ENCODE results near the gene ELFN1.
"Not testable (repeated sequence)": the region's sequence is repeated elsewhere in the genome, so short reads cannot be mapped to it uniquely, and the experiment has no call there.

The ELFN1 gene

GRCh38 chr7:1709281-1709680 is 39.2 kb downstream of the ELFN1 start:
- DNase-seq (ENCODE audit: low read depth in 2 of 2): no peak

- DNase-seq (ENCODE audit: low read depth in 2 of 2): no peak
These were observed 39.8 kb downstream of the ELFN1 start for GRCh38 chr7:1709900-1710299.

- DNase-seq (ENCODE audit: low read depth in 2 of 2): no peak
These were observed 40.9 kb downstream of the ELFN1 start for GRCh38 chr7:1710936-1711335.

GRCh38 chr7:1712907-1713501 is 42.9 kb downstream of the ELFN1 start:
- no peak for DNase-seq (ENCODE audit: low read depth in 2 of 2)

DNA sequence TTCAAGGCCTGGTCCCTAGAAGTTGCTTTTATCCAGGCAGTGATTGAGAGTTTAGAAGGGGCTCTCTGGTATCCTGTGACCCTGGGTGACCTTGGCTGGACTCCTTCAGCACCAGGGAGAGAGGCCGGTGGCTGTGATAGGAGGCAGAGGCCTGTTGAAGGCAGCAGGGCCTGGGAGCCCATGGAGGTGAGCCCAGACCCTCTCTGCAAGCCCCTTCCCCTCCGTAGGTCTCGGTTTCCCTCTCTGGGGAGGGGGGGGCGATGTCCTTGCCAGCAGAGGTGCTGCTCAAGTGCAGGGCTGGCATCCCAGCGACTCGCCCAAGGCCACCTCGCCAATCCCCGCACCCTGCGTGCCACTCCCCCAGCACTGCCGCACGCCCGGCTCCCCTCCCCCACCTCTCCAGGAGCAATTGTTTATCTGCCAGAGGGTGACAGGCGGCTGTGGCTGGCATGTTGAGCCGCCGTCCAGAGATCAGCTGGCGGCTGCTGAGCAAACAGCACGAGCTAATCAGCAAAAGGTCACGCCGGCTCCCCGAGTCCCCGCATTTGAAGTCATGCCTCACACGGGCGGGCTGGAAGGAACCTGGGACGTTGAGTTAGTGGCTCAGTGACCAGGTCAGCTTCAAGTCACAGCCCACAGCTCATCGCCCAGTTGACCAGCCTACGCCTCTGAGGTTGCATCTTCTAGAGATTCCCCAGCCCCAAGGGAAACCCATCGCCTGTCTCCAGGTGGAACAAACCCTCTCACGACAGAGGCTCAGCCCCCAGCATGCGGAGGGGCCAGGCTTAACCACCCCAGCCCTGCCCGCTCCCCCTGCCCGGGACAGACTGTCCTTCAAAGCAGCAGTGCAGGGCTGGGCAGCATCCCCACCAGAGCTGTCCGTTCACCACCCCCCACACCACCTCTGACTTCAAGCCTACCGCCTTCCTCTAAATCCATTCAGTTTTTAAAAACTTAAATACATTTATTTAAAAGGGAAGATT is 43.7 kb downstream of the ELFN1 start:
- no peak for DNase-seq (ENCODE audit: low read depth in 2 of 2)

GRCh38 chr7:1714583-1715330 is 44.7 kb downstream of the ELFN1 start:
- DNase-seq (ENCODE audit: low read depth in 2 of 2): no peak

DNA sequence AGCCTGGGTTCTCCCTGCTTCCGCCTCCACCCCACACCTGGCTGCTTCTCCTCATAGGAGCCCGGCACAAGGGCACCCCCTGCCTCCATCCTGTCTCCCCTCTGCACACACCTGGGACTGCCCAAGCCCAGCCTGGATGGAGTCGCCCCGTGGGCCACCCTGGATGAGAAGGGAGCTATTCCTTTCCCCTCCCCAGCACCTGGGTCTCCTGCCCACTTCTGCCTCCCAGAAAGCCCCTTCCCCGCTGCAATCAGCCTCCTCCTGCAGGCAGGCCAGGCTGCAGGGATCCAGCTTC is 45.2 kb downstream of the ELFN1 start:
- no peak for DNase-seq (ENCODE audit: low read depth in 2 of 2)

- DNase-seq (ENCODE audit: low read depth in 2 of 2): no peak
These were observed 45.6 kb downstream of the ELFN1 start for GRCh38 chr7:1715671-1716074.

- DNase-seq (ENCODE audit: low read depth in 2 of 2): no peak
These were observed 46.4 kb downstream of the ELFN1 start for GRCh38 chr7:1716263-1717094.

DNA sequence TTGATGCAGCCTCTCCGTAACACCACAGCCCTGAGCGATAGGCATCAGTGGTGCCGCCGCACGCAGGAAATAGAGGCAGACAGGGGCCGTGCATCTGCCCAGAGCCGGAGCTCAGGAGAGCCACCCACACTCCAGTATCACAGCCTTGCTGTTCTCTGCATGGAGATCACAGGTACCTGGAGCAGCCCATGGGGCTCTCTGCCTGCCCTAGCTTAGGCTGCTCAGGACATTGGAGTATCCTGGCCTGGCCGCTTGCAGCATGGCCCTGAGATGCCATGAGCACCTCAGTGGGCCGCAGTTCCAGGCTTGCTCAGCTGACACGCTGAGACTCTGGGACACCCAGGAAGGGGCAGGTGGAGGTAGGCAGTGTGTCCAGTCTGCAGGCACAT is 47.0 kb downstream of the ELFN1 start:
- DNase-seq (ENCODE audit: low read depth in 2 of 2): no peak

- DNase-seq (ENCODE audit: low read depth in 2 of 2): no peak
These were observed 48.0 kb downstream of the ELFN1 start for GRCh38 chr7:1717903-1718676.

DNA sequence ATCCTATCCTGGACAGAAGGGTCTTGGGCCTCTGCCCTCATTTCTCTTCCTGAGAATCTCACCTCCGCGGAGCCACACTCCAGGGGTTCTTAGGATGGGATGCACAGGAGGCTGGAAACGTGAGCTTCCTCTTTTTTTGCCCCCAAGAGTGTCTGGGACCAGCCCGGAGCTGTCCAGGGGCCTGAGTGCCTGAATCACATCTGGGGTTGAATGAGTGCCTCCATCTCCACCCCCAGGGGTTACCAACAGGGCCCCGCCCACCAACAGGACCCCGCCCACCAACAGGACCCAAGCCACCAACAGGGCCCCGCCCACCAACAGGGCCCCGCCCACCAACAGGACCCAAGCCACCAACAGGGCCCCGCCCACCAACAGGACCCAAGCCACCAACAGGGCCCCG is 48.8 kb downstream of the ELFN1 start:
- DNase-seq (ENCODE audit: low read depth in 2 of 2): not testable (repeated sequence)

DNA sequence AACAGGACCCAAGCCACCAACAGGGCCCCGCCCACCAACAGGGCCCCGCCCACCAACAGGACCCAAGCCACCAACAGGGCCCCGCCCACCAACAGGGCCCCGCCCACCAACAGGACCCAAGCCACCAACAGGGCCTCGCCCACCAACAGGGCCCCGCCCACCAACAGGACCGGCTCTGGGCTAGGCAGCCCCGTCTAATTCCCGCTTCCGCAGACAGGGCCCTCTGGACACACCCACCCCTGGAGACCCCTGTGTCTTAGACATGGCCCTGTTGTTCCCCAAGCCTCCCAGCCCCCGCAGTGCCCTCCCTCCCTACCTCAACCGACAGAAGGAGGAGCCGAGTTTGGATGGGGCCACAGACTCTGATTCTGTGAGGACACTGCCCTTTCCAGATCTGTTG is 49.2 kb downstream of the ELFN1 start:
- not testable (repeated sequence) for DNase-seq (ENCODE audit: low read depth in 2 of 2)

DNA sequence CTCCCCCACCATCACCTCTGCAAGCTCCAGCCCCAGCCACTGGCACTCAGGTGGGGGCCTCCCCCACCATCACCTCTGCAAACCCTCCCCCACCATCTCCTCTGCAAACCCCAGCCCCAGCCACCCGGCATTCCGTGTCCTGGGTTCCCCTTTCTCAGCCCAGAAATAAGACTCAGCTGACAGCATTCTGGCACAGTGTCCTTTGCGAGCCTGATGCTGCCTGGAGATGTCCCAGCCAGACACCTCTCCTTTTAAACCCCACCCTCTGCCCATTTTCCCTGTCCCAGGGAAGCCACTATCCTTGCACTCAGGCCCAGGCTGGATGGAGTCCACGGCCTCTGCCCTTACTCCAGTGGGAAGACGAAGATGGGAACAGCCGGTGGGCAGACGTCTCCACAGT is 49.8 kb downstream of the ELFN1 start:
- no peak for DNase-seq (ENCODE audit: low read depth in 2 of 2)

DNA sequence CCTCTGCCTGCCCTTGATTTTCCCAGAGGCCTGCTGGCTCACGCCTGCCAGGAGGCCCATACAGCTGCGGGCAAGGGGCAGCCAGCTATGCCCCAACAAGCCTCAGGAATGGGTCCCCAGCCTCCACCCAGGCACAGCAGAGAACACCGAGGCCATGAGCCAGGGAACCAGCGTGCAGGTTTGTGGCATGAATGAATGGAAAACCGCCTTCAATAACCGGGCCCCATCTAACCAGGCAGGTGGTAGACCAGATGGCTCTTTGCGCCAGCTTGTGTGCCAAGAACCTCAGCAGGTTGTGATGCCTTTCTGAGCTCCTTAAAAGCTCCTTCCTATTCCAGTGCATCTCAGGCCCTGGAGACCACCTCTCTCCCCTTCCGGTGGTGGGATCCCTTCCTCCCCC is 50.2 kb downstream of the ELFN1 start:
- DNase-seq (ENCODE audit: low read depth in 2 of 2): no peak

DNA sequence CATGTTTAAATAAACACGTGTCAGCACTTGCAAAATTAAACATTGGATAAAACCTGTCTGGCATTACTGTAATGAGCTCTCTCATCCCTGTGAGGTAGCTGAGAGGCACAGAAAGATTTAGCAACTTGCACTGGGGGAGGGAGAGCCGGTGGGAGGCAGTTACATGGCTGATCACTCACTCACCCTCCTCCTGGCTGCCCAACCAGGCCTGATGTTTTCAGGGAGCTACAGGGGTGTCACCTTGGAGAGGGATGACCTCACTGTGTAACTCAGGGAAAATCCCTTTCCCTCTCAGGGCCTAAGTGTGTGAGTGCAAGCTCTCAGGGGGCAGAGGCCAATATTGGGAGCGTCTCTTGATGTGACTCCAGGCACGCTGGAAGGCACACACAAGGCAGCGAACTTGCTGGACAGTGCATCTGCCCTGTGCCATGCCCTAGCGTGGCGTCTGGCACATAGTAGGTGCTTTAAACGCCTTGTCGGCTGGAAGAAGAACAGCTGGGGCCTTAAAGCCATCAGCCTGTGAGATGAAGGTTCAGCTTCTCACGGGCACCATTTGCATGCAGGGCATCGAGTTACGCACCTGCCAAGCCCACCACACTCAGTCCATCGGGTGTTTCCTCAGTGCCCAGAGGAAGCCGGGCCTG is 51.1 kb downstream of the ELFN1 start:
- DNase-seq (ENCODE audit: low read depth in 2 of 2): no peak

- no peak for DNase-seq (ENCODE audit: low read depth in 2 of 2)
These were observed 53.2 kb downstream of the ELFN1 start for GRCh38 chr7:1723254-1723653.

DNA sequence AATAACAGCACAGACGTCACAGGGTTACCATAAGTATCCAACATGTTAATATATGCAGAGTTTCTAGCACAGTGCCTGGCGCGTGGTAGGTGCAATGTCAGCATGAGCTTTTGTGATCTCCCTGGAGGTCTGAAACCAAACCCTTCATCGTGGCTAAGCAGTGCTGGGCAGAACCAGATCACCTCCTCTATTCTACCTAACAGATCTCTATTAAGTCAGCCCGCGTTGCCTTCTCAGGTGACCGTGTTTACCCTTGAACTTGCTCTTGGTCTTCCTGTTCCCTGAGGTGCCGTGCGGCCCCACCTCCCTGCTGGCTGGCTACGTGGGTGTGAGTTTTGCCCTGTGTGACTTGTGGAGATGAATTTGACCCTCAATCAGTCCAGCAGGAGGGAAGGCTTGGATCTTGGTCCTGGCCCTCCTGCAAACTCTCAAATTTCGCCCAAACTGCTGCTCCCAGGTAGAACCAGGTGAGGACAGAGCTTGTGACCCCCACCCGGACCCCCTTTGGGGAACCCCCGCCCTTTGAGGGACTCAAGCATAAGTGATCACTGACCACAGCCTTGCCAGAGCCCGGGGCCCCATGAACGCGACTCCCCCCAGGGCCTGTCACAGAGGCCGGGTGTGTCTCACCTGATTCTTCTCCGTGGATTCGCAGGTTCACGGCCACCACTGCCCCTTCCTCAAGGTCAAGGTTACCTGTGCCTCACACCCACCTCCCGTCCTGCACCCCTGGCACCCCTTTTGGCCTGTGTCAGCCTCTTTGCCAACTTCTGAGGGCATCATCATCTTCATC is 54.2 kb downstream of the ELFN1 start:
- no peak for DNase-seq (ENCODE audit: low read depth in 2 of 2)

- DNase-seq (ENCODE audit: low read depth in 2 of 2): no peak
These were observed 55.2 kb downstream of the ELFN1 start for GRCh38 chr7:1725199-1725690.

Data from activated CD8-positive, alpha-beta memory T cell treated with anti-CD3 and anti-CD28 coated beads for 4 hours (primary cell).